HFFc6 (cell line): Measurements from ENCODE around the gene DPYSL4. TPM values are rescaled to one million over a fixed set of nuclear protein-coding genes. Genes with fewer than 3 reads are reported as not detected.
"Not testable (repeated sequence)": the region's sequence is repeated elsewhere in the genome, so short reads cannot be mapped to it uniquely, and the experiment has no call there.

ENCODE experiments used
- DNase-seq: peaks from one replicate; pipeline ENCODE4 v3.0.0-alpha.2; 2018
- H3K27ac Mint-ChIP-seq: 2 replicates; pipeline ENCODE4 v1.8.0; 2020; ENCODE audit warnings: mild to moderate bottlenecking, mixed read lengths
- H3K27me3 Mint-ChIP-seq: 2 replicates; pipeline ENCODE4 v1.8.0; 2021; ENCODE audit warnings: mild to moderate bottlenecking, moderate library complexity, mixed read lengths; ENCODE audit not compliant: insufficient read depth
- H3K36me3 Mint-ChIP-seq: 2 replicates; pipeline ENCODE4 v1.8.0; 2021; ENCODE audit warnings: low read depth, mixed read lengths
- H3K4me1 Mint-ChIP-seq: 2 replicates; pipeline ENCODE4 v1.8.0; 2020; ENCODE audit warnings: low read depth, mixed read lengths
- H3K4me3 Mint-ChIP-seq: 2 replicates; pipeline ENCODE4 v1.8.0; 2020; ENCODE audit warnings: mild to moderate bottlenecking, moderate library complexity, mixed read lengths
- H3K9me3 Mint-ChIP-seq: 2 replicates; pipeline ENCODE4 v1.8.0; 2020; ENCODE audit warnings: mild to moderate bottlenecking, mixed read lengths
- total RNA-seq, 6 experiments: library from RNA; stranded (reverse); fragmentation: NEBNext Ultra II Directional; extraction: Animal tissue kit (Norgen Biotek cat#: 25700); gene quantifications; 2 replicates in 1 of 6; 3 replicates in 5 of 6; pipeline ENCODE4 v1.2.3, GENCODE V29; 2021
- TF ChIP-seq, protein P1 (sequence below): fragments of 200-600 bp; sonication (generic); IDR thresholded peaks from 2 replicates; pipeline ENCODE4 v1.5.0; 2021; ENCODE audit warnings: antibody characterized with exemption, mild to moderate bottlenecking

DPYSL4 gene
- total RNA-seq, 6 experiments from 2014 or later = 0.13 to 2.4 (median 0.34) TPM

- Mint-ChIP-seq H3K27ac (no peak overlapping the region), H3K36me3 (peaks cover 16% of the 10 kb centered on the region), H3K4me3 (no peak overlapping the region), H3K9me3 (peaks cover 30% of the 10 kb centered on the region), H3K27me3 (peaks cover 12% of the 10 kb centered on the region), H3K4me1 (no peaks in the 10 kb centered on the region)
- DNase-seq = no peak
- TF ChIP-seq, protein P1, sequence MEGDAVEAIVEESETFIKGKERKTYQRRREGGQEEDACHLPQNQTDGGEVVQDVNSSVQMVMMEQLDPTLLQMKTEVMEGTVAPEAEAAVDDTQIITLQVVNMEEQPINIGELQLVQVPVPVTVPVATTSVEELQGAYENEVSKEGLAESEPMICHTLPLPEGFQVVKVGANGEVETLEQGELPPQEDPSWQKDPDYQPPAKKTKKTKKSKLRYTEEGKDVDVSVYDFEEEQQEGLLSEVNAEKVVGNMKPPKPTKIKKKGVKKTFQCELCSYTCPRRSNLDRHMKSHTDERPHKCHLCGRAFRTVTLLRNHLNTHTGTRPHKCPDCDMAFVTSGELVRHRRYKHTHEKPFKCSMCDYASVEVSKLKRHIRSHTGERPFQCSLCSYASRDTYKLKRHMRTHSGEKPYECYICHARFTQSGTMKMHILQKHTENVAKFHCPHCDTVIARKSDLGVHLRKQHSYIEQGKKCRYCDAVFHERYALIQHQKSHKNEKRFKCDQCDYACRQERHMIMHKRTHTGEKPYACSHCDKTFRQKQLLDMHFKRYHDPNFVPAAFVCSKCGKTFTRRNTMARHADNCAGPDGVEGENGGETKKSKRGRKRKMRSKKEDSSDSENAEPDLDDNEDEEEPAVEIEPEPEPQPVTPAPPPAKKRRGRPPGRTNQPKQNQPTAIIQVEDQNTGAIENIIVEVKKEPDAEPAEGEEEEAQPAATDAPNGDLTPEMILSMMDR = no peak
These were observed 26.1 kb downstream of the DPYSL4 start for GRCh38 chr10:132212816-132213215.

GRCh38 chr10:132213917-132214316, 27.2 kb downstream of the DPYSL4 start:
- H3K9me3 Mint-ChIP-seq = peaks cover 30% of the 10 kb centered on the region
- TF ChIP-seq, protein P1 = no peak
- no peak overlapping the region for H3K4me3 Mint-ChIP-seq
- DNase-seq = no peak
- peaks cover 16% of the 10 kb centered on the region for H3K36me3 Mint-ChIP-seq
- H3K27me3 Mint-ChIP-seq = peaks cover 15% of the 10 kb centered on the region
- no peak overlapping the region for H3K27ac Mint-ChIP-seq
- no peaks in the 10 kb centered on the region for H3K4me1 Mint-ChIP-seq

DNA sequence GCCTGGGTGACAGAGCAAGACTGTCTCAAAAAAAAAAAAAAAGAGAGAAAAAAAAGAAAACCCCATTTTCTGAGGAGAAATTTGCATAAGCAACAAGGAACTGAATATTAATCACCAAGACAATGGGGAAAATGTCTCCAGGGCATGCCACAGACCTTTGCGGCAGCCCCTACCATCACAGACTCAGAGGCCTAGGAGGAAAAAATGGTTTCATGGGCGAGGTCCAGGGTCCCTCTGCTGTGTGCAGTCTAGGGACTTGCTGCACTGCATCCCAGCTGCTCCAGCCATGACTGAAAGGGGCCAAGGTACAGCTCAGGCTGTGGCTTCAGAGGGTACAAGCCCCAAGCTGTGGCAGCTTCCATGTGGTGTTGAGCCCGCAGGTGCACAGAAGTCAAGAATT, 29.7 kb downstream of the DPYSL4 start:
- not testable (repeated sequence) for H3K4me3 Mint-ChIP-seq, H3K4me1 Mint-ChIP-seq, H3K27ac Mint-ChIP-seq, DNase-seq
- Mint-ChIP-seq H3K9me3 (peaks cover 30% of the 10 kb centered on the region), H3K27me3 (peaks cover 15% of the 10 kb centered on the region), H3K36me3 (peaks cover 16% of the 10 kb centered on the region)

GRCh38 chr10:132219486-132219885, 32.7 kb downstream of the DPYSL4 start:
- DNase-seq = no peak
- Mint-ChIP-seq H3K36me3 (peaks cover 7% of the 10 kb centered on the region), H3K4me3 (no peak overlapping the region), H3K9me3 (peaks cover 23% of the 10 kb centered on the region), H3K4me1 (no peaks in the 10 kb centered on the region), H3K27me3 (peaks cover 9% of the 10 kb centered on the region), H3K27ac (no peak overlapping the region)
- TF ChIP-seq, protein P1 = peak; percentile 48

- H3K9me3 Mint-ChIP-seq = peaks cover 23% of the 10 kb centered on the region
- peaks cover 9% of the 10 kb centered on the region for H3K27me3 Mint-ChIP-seq
- no peak overlapping the region for H3K4me3 Mint-ChIP-seq
- no peak overlapping the region for H3K27ac Mint-ChIP-seq
- no peak for DNase-seq
- peaks cover 7% of the 10 kb centered on the region for H3K36me3 Mint-ChIP-seq
- TF ChIP-seq, protein P1 = no peak
- H3K4me1 Mint-ChIP-seq = no peaks in the 10 kb centered on the region
These were observed 33.3 kb downstream of the DPYSL4 start for GRCh38 chr10:132220061-132220460.

GRCh38 chr10:132220996-132221395, 34.2 kb downstream of the DPYSL4 start:
- H3K27ac Mint-ChIP-seq, H3K36me3 Mint-ChIP-seq, H3K27me3 Mint-ChIP-seq, H3K4me1 Mint-ChIP-seq, DNase-seq, H3K4me3 Mint-ChIP-seq: not testable (repeated sequence)
- peaks cover 13% of the 10 kb centered on the region for H3K9me3 Mint-ChIP-seq

GRCh38 chr10:132222726-132223125, 36.0 kb downstream of the DPYSL4 start:
- H3K4me3 Mint-ChIP-seq = no peak overlapping the region
- TF ChIP-seq, protein P1 = no peak
- H3K36me3 Mint-ChIP-seq = no peaks in the 10 kb centered on the region; the same call in 1 of the 2 replicates
- peaks cover 1% of the 10 kb centered on the region for H3K9me3 Mint-ChIP-seq
- peaks cover 6% of the 10 kb centered on the region for H3K27me3 Mint-ChIP-seq
- H3K4me1 Mint-ChIP-seq = no peaks in the 10 kb centered on the region
- no peak overlapping the region for H3K27ac Mint-ChIP-seq
- DNase-seq = no peak
